Upper lobe of left lung (tissue), 6 donors: ENCODE results near the gene KPNA1. TPM values are rescaled to one million over a fixed set of nuclear protein-coding genes. Genes with fewer than 3 reads are reported as not detected.
"Not testable (repeated sequence)": the region's sequence is repeated elsewhere in the genome, so short reads cannot be mapped to it uniquely, and the experiment has no call there.

Source experiments
- ATAC-seq, 2 donors: fragments of 200-7000 bp; cut with Tn5 transposase; one replicate each; pipeline ENCODE4 v1.9.1; 2022; ENCODE audit warnings: mild to moderate bottlenecking in 2 of 2, moderate library complexity in 2 of 2; ENCODE audit not compliant: low FRiP score in 2 of 2
- DNase-seq, 2 donors: peaks; one replicate each; pipeline ENCODE4 v3.0.0-alpha.2; 2019 to 2020
- H3K27ac ChIP-seq, 4 donors: fragments of 200-600 bp; sonication (generic); one replicate each; pipeline ENCODE4 v1.5.1; 2016 to 2019
- H3K27me3 ChIP-seq, 4 donors: fragments of 200-600 bp; sonication (generic); one replicate each; pipeline ENCODE4 v1.5.1; 2017 to 2019
- H3K36me3 ChIP-seq, 4 donors: fragments of 200-600 bp; sonication (generic); one replicate each; pipeline ENCODE4 v1.5.1; 2016 to 2019
- H3K4me1 ChIP-seq, 4 donors: fragments of 200-600 bp; sonication (generic); one replicate each; pipeline ENCODE4 v1.5.1; 2018 to 2019
- H3K4me3 ChIP-seq, 4 donors: fragments of 200-600 bp; sonication (generic); one replicate each; pipeline ENCODE4 v1.5.1; 2017 to 2019; ENCODE audit warnings: mild to moderate bottlenecking in 2 of 4, moderate library complexity in 1 of 4
- H3K9me3 ChIP-seq, 4 donors: fragments of 200-600 bp; sonication (generic); one replicate each; pipeline ENCODE4 v1.5.1; 2018 to 2019
- CTCF ChIP-seq, 6 experiments: fragments of 450-650 bp in 4 of 6; fragments of 200-600 bp in 2 of 6; sonication (generic) in 2 of 6; IDR thresholded peaks; one replicate each; pipeline ENCODE4 v1.5.1; 2016 to 2019; ENCODE audit warnings: antibody characterized with exemption in 6 of 6
- EP300 ChIP-seq, 4 donors: sonication (generic); formaldehyde crosslinking; IDR thresholded peaks; one replicate each; pipeline ENCODE4 v1.5.1; 2017; ENCODE audit warnings: antibody characterized with exemption in 4 of 4, control low read depth in 2 of 4
- POLR2A ChIP-seq, 4 donors: fragments of 450-650 bp; IDR thresholded peaks; one replicate each; pipeline ENCODE4 v1.5.1; 2016 to 2017; ENCODE audit warnings: antibody characterized with exemption in 4 of 4, mild to moderate bottlenecking in 2 of 4
- POLR2AphosphoS5 ChIP-seq, 2 donors: sonication (generic); formaldehyde crosslinking; IDR thresholded peaks; one replicate each; pipeline ENCODE4 v1.5.1; 2017; ENCODE audit warnings: antibody characterized with exemption in 2 of 2
- WGBS, 2 donors: methylation state at CpG; one replicate each; pipeline ENCODE4 v1.1.5; 2017 to 2018; 5-methylcytosine and 5-hydroxymethylcytosine counted together
- total RNA-seq, 6 donors: library from RNA; depleted of rRNA in 4 of 6; stranded (reverse); fragments of >200 nt in 4 of 6; gene quantifications; one replicate each; pipeline versions ENCODE4 v1.1.0 to v1.2.1, GENCODE V29; 2016 to 2021
- donor health status: DM: no; HTN: no; CAD: no; lungs with moderate emphysema.
- donor health status: DM: no; HTN: yes; CAD: no; lungs with severe emphysema.

Gene KPNA1
- total RNA-seq, 6 donors from 2014 or later = 38.9 to 104 (median 43.4) TPM

GRCh38 chr3:122515020-122515468, 305 bp upstream of the KPNA1 start:
- Histone ChIP-seq H3K36me3 (no peaks in the 10 kb centered on the region), H3K27ac (peak overlapping the region; percentile 88 to 100 (median 98)), H3K4me1 (peaks cover 22 to 41% (median 27%) of the 10 kb centered on the region in 4 donors), H3K9me3 (no peaks in the 10 kb centered on the region), H3K4me3 (peak overlapping the region in 3 of 4 donors; percentile 69 to 95 (median 87)), H3K27me3 (no peaks in the 10 kb centered on the region)
- no peak for ATAC-seq
- TF ChIP-seq CTCF (IDR thresholded peaks at IDR 0.05) (no peak), EP300 (IDR thresholded peaks at IDR 0.05) (no peak), POLR2AphosphoS5 (IDR thresholded peaks at IDR 0.05) (no peak), POLR2A (IDR thresholded peaks at IDR 0.05) (no peak)
- DNase-seq = no peak
- WGBS, 2 donors = 37 to 45% methylated on average over 16 to 19 of the region's 19 CpGs

- peak overlapping the region; percentile 88 to 100 (median 98) for H3K27ac ChIP-seq
- H3K4me1 ChIP-seq = peaks cover 22 to 41% (median 27%) of the 10 kb centered on the region in 4 donors
- WGBS, 2 donors = 10 to 13% methylated on average over 19 of the region's 19 CpGs
- ATAC-seq = no peak
- H3K27me3 ChIP-seq = no peaks in the 10 kb centered on the region
- peak overlapping the region; percentile 69 to 95 (median 85) for H3K4me3 ChIP-seq
- no peaks in the 10 kb centered on the region for H3K36me3 ChIP-seq
- TF ChIP-seq POLR2AphosphoS5 (IDR thresholded peaks at IDR 0.05) (no peak), EP300 (IDR thresholded peaks at IDR 0.05) (no peak), CTCF (IDR thresholded peaks at IDR 0.05) (no peak), POLR2A (IDR thresholded peaks at IDR 0.05) (no peak)
- H3K9me3 ChIP-seq = no peaks in the 10 kb centered on the region
- DNase-seq = no peak
Measured at GRCh38 chr3:122513386-122514122, 1.2 kb downstream of the KPNA1 start.

GRCh38 chr3:122512284-122512683, 2.5 kb downstream of the KPNA1 start:
- H3K4me3 ChIP-seq = no peak overlapping the region
- no peak overlapping the region for H3K27ac ChIP-seq
- WGBS, 2 donors = 93 to 94% methylated on average over 15 of the region's 15 CpGs
- H3K36me3 ChIP-seq = no peaks in the 10 kb centered on the region
- DNase-seq (no peak), ATAC-seq (no peak)
- H3K9me3 ChIP-seq = no peaks in the 10 kb centered on the region
- no peaks in the 10 kb centered on the region for H3K27me3 ChIP-seq
- TF ChIP-seq POLR2A (IDR thresholded peaks at IDR 0.05) (no peak), CTCF (IDR thresholded peaks at IDR 0.05) (no peak), EP300 (IDR thresholded peaks at IDR 0.05) (no peak), POLR2AphosphoS5 (IDR thresholded peaks at IDR 0.05) (no peak)
- peaks cover 22 to 41% (median 29%) of the 10 kb centered on the region in 4 donors for H3K4me1 ChIP-seq

- no peaks in the 10 kb centered on the region for H3K9me3 ChIP-seq
- no peaks in the 10 kb centered on the region for H3K27me3 ChIP-seq
- H3K4me3 ChIP-seq = no peak overlapping the region
- ATAC-seq (no peak), DNase-seq (peak in 1 of 2 donors; percentile 74)
- TF ChIP-seq CTCF (IDR thresholded peaks at IDR 0.05) (no peak), POLR2AphosphoS5 (IDR thresholded peaks at IDR 0.05) (no peak), POLR2A (IDR thresholded peaks at IDR 0.05) (no peak), EP300 (IDR thresholded peaks at IDR 0.05) (peak in 1 of 4 donors; percentile 39)
- 76 to 81% methylated on average over 8 of the region's 8 CpGs for WGBS, 2 donors
- H3K4me1 ChIP-seq = peaks cover 22 to 41% (median 29%) of the 10 kb centered on the region in 4 donors
- no peaks in the 10 kb centered on the region for H3K36me3 ChIP-seq
- peak overlapping the region in 1 of 4 donors; percentile 53 for H3K27ac ChIP-seq
Measured at GRCh38 chr3:122510878-122511535, 3.7 kb downstream of the KPNA1 start.

GRCh38 chr3:122508944-122509343, 5.8 kb downstream of the KPNA1 start:
- H3K9me3 ChIP-seq, ATAC-seq, H3K4me3 ChIP-seq, H3K27me3 ChIP-seq, H3K27ac ChIP-seq, H3K36me3 ChIP-seq, DNase-seq: not testable (repeated sequence)
- peaks cover 22 to 37% (median 27%) of the 10 kb centered on the region in 4 donors for H3K4me1 ChIP-seq
- 79 to 95% methylated on average over 9 of the region's 9 CpGs for WGBS, 2 donors
